HG03521 (cell line): Measurements from ENCODE around the gene UQCRHL.
"Not testable (repeated sequence)": the region's sequence is repeated elsewhere in the genome, so short reads cannot be mapped to it uniquely, and the experiment has no call there.

ENCODE experiments used
- ATAC-seq: cut with Tn5 transposase; IDR thresholded peaks from one replicate; pipeline ENCODE4 v1.9.1; 2021; ENCODE audit warnings: mild to moderate bottlenecking, moderate library complexity; ENCODE audit not compliant: unreplicated experiment

UQCRHL gene

DNA sequence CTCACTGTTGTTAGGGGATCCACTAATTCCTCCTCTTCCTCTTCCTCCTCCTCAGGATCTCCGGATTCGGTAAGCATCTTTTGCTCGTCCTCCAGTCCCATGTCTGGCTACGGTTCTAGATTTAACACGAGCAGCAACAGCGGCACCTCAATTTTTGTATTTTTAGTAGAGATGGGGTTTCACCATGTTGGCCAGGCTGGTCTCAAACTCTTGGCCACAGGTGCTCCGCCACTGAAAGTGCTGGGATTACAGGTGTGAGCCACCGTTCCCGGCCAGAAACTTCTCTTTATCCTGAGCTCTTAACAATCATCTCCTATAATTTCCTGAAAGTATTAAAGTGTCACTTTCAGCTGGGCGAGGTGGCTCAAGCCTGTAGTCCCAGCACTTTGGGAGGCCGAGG lies at the start of gene UQCRHL:
Gene UQCRHL (minus strand): TSS at position 101 of the 400 bp plus-strand sequence. CDS start 0 bp downstream, at position 101.
- ATAC-seq: not testable (repeated sequence)

DNA sequence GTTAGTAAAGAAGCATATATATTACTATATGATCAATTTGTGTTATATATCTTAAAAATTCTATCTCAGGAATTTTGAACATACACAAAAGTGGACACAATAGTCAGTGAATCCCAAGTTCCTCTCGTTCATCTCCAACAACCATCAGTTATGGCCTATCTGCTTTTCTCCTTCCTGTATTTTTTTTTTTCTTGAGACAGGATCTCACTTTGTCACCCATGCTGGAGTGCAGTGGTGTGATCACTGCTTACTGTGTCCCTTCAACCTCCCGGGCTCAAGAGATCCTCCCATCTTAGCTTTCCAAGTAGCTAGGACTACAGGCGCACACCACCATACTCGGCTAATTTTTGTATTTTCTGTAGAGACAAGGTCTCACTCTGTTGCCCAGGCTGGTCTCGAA lies 49.4 kb upstream of the UQCRHL start:
- ATAC-seq: no peak

DNA sequence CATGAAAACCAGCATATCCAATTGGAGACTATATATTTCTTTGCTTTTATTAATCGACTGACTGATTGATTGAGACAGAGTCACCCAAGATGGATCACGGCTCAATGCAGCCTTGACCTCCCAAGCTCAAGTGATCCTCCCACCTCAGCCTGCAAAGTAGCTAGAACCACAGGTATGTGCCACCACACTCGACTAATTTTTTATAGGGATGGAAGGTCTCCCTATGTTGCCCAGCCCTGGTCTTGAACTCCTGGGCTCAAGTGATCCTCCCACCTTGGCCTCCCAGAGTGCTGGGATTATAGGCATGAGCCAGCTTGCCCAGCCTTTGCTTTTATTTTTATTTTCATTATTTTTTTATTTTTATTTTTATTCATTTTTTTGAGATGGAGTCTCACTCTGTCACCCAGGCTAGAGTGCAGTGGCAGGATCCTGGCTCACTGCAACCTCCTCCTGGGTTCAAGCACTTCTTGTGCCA lies 45.4 kb upstream of the UQCRHL start:
- no peak for ATAC-seq

DNA sequence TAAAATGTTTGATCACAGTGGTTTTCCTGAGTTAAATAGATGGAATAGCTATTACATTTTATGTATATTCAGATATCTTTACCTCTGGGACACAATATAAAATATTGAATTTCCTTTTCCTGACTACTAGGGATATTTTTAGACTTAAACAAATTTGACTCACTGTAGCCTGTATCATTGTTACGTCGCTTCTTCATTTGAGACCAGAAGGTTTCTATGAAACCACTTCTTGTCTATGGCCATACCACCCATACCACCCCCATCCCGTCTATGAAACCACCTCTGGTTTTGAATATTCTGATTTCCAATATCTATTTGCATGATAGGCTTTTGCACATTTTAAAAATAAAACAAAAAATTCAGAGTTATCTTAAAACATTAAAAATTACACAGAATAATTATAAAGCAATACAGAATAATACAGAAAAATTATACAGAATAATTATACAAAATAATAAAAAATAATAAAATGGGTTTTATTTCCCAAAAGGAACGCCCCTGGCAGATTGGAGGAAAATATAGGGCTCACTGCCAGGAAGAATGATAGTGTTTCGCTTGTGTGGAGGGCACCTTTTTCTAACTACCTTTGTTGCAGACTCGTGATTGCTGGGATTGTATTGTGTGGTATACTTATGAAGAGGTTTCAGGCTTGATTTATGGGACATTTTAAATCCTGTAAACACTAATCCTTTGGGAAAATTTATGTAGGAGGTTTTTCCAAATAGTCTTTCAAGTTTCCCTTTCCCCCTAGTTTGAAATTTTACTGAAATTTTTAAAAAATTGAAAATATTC lies 44.8 kb upstream of the UQCRHL start:
- ATAC-seq: no peak

DNA sequence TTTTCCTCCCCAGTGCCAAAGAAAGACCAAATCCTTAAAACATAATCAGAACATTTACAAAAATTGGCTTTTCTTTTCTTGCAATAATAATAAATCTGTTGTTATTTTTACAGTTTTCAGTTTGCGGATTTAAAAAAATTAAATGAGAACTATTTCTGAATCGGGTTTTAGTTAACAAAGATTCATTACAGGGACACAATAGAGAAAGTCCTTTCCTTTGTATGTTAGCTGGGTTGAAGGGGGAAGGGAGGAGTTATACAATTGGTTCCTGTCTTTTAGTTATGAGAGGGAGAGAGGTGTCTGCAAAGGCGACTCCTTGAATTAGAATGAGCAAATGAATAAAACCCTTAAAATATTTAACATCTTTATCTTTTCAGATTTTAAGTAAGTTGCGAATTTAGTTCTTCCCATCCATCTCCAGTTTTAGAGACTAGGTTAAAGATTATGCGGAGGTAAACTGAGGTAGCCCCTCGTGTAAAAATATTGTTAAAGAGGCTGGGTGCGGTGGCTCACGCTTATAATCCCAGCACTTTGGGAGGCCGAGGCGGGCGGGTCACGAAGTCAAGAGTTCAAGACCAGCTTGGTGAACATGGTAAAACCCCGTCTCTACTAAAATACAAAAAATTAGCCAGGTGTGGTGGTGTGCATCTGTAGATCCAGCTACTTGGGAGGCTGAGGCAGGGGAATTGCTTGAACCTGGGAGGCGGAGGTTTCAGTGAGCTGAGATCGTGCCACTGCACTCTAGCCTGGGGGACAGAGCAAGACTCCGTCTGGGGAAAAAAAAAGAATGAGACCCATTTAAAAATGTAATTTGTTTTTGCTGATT lies 44.0 kb upstream of the UQCRHL start:
- ATAC-seq: no peak

DNA sequence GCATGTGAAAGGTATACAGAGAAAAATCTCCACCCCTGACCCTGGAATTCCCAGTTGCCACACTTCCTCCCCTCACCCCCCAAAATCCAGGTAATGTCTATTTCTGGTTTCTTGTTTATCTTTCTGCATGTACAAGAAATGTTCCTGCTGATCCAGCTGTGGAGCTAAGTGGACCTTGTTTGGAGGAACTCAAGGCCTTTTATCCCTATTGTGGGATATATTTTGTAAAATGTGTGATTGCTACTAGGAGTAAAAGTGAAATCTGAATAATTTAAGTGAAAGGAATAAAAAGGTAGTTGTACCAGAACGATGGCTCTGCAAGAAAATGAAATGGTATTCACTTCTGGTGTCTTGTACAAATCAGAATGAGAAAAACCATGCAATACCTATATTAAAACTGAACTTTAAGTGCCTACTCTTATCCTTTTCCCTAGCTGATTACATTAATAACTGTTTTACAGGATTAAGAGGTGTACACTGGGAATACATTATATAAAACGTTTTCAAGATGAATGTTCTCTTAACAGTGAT lies 43.1 kb upstream of the UQCRHL start:
- ATAC-seq: no peak

DNA sequence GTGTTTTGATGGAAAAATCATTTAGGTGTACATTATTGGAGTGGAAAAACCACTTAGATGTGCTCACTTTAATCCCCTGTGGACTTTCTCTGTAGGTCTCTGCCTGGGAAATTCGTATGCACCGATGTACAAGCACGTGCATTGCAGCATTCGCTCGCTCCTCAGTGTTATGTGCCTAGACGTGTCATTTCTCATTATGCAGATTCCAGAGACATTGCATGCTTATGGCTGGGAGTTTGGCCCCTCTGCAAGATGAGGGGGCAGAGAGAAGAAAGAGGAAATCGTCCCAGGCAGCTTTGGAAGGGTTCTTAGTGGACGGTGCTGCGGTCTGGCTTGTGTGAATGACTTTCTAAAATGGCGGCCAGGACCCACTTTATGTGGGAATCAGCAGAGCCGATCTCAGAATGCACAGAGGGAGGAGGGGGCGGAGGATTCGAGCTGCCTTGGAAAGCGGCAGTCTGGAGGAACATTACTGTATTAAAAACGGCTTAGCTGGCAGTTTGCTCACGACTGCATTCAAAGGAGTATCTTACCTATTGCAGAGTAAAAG lies 42.4 kb upstream of the UQCRHL start:
- no peak for ATAC-seq

DNA sequence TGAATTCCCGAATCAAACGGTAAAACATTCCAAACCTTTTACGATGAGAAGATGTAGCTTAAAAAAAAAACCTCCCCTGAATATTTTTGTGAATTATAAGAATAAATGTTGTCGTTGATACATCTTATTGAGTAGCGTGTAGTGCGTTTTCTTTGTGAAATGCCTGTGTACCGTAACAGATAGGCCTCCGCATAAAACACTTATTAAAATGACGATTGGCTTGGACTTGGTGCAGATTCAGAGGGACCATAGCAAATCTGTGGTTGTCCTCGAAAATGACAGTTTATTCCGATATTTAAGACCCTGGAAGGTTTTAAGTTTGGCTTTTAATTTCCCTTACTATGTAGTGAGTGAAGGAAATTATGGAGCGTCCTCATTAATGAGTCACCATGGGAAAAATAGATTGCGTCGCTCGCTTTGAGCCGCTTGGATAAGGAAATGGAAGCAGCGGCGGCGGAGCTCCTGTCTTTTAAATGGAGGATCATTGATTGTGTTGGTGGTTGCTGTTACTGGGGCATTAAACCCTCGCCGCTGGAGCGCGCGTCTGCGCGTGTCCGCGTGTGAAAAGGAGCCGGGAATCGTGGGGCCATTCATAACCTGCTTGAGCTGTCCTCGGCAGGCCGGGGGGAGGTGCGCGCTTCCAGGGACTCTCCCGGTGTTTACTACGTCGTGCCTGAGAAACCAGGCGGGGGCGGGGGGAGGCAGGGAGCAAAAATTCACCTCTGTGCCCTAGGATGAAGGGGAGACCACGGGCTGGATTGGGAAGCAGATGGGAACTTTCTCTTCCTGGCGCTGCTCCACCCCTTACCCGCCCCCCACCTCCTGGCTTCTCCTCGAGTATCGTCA lies 41.7 kb upstream of the UQCRHL start:
- no peak for ATAC-seq

DNA sequence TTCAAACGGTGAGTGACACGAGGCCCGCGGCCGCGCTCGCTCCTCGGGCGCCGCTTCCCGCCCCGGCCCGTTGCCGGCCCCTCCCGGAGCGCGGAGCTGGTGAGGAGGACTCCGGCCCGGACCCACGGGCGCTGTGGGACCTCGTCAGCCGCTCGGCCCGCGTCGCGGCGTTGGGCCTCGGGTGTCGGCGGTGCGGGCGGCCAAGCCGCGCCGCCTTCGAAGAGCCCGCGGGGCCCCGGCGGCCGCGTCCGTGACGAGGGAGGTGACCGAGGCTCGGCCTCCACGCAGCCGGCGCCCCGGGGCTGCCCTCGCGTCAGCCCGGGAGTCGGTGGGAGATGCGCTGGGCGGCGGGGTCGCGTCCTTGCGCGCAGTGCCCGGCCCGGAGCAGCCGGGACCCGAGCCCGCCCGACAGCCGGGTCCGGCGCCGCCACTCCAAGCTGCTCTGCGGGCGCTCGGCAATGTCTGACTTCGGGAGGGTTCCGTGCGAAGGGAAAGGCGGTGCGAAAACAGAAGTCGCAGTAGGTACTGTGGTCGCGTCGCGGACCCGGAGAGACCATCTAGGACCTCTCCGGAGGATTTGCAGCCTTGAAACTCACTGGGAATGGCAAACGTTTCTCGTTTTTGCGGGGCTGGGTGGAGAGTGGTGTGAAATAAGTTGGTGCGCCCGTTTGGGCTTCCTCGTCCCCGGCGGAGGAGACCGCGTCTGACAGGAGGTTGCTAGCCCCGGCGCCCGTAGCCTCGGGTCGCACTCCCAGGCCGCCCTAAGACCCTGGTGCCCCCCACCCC lies 40.9 kb upstream of the UQCRHL start:
- peak; percentile 11 for ATAC-seq

DNA sequence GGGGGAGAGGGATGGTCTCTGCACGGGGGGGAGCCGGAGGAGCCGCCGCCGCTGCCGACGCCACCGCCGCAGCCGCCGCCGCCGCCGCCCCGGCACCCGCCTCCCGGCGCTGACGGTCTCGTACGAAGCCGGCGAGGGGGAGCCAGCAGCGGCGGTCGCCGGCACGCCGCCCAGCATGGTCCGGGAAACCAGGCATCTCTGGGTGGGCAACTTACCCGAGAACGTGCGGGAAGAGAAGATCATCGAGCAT lies 40.4 kb upstream of the UQCRHL start:
- no peak for ATAC-seq

DNA sequence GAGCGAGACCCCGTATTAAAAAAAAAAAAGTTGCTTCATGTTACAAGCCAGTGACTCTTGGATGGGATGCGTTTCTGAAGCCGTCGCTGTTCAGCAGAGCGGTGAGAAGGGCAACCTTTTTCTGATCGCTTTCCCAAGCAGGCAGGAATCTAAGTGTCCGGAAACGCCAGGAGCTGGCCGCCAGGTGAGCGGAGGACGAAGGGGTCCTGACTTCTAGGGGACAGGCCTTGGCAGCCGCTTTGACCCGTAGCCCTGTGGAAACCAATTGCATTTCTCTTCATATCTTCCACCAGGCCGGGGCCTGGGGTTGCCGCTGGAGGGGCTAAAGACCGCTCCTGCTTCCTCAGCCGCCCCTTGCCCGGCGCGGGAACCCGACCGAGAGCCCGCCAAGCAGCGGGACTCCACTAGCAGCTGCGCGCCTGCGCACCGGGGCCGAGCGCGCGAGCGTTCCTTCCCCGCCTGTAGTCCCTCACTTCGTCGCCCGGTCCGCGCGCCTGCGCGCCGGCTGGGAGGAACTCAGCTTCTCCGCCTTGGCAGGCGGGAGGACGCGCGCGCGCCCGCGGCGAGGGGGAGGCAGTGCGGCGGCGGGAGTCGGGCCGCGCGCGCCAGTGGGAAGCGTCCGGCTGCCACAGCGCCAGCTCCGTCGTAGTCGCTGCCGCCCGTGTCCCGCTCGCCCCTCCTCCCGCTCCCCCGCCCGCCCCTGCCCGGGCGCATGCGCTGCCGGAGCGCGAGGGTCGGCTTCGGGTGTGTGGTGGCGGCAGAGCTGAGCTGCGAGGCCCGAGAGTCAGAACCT lies 39.8 kb upstream of the UQCRHL start, which contains the start of gene SPEN:
Gene SPEN (plus strand): TSS at position 608 of the 793 bp plus-strand sequence. CDS start 361 bp downstream, outside the sequence.
- ATAC-seq: peak; percentile 69

DNA sequence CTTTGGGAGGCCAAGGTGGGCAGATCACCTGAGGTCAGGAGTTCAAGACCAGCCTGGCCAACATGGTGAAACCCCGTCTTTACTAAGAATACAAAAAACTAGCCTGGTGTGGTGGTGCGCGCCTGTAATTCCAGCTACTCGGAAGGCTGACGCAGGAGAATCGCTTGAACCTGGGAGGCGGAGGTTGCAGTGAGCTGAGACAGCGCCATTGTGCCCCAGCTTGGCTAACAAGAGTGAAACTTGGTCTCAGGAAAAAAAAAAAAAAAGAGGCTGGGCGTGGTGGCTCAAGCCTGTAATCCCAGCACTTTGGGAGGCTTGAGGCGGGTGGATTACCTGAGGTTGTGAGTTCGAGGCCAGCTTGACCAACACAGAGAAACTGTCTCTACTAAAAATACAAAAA lies 38.6 kb upstream of the UQCRHL start:
- not testable (repeated sequence) for ATAC-seq

DNA sequence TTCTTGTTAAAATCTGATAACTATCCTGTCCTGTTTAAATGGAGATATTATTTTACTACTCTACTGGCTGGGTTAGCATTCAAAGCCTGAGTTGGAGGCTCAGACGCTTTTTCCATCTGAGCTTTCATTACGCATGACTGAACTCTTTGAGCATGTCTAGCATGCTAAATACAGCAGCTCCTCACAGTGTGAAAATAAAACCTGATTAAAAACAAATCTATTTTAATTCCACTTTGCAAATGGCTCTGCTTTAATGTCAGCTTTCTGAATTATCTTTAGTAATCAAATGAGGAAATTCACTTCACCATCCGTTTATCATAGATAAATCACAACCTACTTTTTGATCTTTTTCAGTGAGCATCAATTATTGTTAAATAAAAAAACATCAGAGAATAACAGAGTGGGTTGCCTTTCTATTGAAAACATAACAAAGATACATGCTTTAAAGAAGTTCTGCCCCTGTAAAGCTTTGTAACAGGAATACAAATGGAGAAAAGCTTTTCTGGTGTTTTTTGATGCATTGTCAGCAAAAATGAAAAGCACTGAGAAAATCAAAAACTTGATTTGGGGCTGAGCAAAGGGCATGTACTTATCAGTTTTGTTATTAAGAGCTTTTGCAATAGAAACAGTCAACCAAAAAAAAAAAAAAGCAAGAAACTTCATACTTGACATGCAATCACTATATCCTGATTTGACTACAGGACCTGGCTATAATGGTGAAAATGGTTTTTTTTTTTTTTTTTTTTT lies 36.5 kb upstream of the UQCRHL start:
- no peak for ATAC-seq

DNA sequence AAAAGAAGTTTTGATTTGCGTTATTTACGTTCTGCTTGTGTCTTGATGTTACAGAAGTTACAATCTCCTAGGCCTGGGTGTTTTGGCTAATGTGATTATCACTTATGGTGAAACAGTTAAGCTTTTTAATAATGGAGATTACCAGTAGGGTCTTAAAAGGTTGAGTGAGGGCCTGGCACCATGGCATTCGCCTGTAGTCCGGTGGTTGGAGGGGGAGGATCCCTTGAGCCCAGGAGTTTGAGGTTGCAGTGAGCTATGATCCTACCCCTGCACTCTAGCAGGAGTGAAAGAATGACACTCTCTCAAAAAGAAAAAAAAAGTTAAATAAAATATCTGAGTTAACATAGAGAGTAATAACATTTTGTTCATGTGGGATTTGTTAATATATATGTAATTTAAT lies 31.3 kb upstream of the UQCRHL start:
- ATAC-seq: no peak

DNA sequence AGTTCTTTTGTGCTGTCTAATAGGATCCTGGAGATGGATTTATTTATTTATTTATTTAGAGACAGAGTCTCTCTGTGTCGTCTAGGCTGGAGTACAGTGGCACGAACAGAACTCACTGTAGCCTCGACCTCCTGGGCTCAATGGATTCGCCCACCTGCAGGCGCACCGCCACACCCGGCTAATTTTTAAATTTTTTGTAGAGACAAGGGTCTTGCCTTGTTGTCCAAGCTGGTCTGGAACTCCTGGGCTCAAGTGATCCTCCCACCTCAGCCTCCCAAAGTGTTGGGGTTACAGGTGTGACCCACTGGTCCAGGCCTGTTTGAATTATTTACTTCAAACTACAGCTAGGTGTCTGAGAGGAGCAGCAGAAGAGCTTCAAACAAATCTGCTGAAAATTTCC lies 30.5 kb upstream of the UQCRHL start:
- no peak for ATAC-seq

DNA sequence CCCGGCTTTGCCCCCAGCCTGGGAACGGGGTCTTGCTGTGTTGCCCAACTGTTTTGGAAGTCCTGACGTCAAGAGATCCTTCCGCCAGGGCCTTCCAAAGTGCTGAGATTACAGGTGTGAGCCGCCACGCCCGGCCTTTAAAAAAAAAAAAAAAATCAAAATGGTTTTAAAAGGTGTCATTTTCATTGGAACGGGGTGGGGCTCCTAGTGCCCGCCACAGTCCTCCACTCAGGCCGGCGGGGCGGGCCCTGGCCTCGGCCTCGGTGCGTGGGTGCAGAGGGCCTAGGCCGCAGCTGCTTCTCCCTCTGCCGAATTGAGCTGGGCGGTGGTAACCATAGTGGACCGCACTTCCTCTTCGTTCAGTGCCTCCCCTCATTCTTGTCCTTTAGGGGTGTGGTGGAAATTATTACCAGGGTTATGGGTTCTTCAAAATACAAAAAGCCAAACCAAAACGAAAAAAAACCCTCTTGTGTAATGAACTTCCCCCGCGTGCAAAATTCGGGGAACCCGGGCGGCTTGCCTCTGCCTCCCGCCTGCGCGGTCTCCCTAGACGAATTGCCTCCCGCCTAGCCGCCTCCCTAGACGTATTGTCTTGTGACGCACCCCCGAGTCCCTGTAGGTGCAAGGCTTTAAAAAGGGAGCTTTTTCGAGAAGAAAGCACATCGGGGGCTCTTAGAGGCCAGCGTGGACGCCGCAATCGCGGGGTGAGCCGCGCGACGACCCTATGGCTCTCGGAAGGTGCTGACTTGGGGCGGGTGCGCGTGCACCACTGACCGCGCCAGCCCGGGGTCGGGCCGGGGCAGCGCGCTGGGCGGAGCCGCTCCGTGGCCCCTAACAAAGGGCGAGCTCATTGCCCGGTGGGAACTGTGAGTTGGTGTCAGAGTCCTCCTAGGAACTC lies 29.6 kb upstream of the UQCRHL start:
- no peak for ATAC-seq

DNA sequence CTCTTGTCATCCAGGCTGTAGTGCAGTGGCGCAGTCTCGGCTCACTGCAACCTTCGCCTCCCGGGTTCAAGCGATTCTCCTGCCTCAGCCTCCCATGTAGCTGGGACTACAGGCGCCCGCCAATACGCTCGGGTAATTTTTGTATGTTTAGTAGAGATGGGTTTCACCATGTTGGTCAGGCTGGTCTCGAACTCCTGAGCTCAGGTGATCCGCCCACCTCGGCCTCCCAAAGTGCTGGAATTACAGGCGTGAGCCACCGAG lies 29.0 kb upstream of the UQCRHL start:
- ATAC-seq: not testable (repeated sequence)
